Fibroblast of the aortic adventitia (primary cell): ENCODE measurements around the gene LTA. TPM values are rescaled to one million over a fixed set of nuclear protein-coding genes. Genes with fewer than 3 reads are reported as not detected.

Experiments used
- DNase-seq: peaks from one replicate; pipeline ENCODE4 v3.0.0-alpha.2; 2010; ENCODE audit warnings: low read depth
- H3K4me3 ChIP-seq: 2 replicates; pipeline ENCODE4 v1.5.1; 2011; ENCODE audit warnings: low read depth, mild to moderate bottlenecking, control low read depth, low read length, moderate library complexity
- CTCF ChIP-seq: IDR thresholded peaks from 2 replicates; pipeline ENCODE4 v1.5.1; 2011; ENCODE audit warnings: mild to moderate bottlenecking, low read length, control low read depth, inconsistent platforms; ENCODE audit not compliant: insufficient read depth
- total RNA-seq: library from RNA; depleted of rRNA; stranded (reverse); fragments of >200 nt; gene quantifications from 2 replicates; pipeline ENCODE4 v1.2.3, GENCODE V29; 2012; ENCODE audit warnings: low replicate concordance

Gene LTA
- total RNA-seq, 1 donor, result not detected

GRCh38 chr6:31530659-31531058, 41.4 kb upstream of the LTA start:
- no peak for DNase-seq
- TF ChIP-seq CTCF, result no peak
- H3K4me3 ChIP-seq, result no peak overlapping the region

GRCh38 chr6:31531162-31531561, 40.9 kb upstream of the LTA start:
- H3K4me3 ChIP-seq, result no peak overlapping the region
- TF ChIP-seq CTCF, result no peak
- DNase-seq, result no peak

- TF ChIP-seq CTCF, result no peak
- DNase-seq, result no peak
- no peak overlapping the region for H3K4me3 ChIP-seq
Measured at GRCh38 chr6:31531771-31532643, 40.1 kb upstream of the LTA start.

GRCh38 chr6:31532644-31533454, 39.2 kb upstream of the LTA start:
- no peak for TF ChIP-seq CTCF
- no peak overlapping the region for H3K4me3 ChIP-seq
- no peak for DNase-seq

GRCh38 chr6:31533455-31533841, 38.6 kb upstream of the LTA start:
- DNase-seq, result no peak
- H3K4me3 ChIP-seq, result no peak overlapping the region
- TF ChIP-seq CTCF, result no peak

GRCh38 chr6:31534011-31534410, 38.1 kb upstream of the LTA start:
- no peak for DNase-seq
- H3K4me3 ChIP-seq, result no peak overlapping the region
- TF ChIP-seq CTCF, result no peak
